ENCODE data around the gene CLSTN2.

CLSTN2 gene

GRCh38 chr3:139933766-139934165, 1.2 kb upstream of the CLSTN2 start:
- DNase-seq (ENCODE audit: low spot score): no peak
- H3K27ac ChIP-seq: no peak overlapping the region
- no peak for TF ChIP-seq CTCF (IDR thresholded peaks at IDR 0.05)
- no peak overlapping the region for H3K4me3 ChIP-seq

GRCh38 chr3:139934613-139935015, 371 bp upstream of the CLSTN2 start:
- DNase-seq (ENCODE audit: low spot score): no peak
- Histone ChIP-seq H3K27ac (peak overlapping the region in 1 of 2 donors; percentile 49), H3K4me3 (peak overlapping the region; percentile 81)
- no peak for TF ChIP-seq CTCF (IDR thresholded peaks at IDR 0.05)

- Histone ChIP-seq H3K27ac (peak overlapping the region in 1 of 2 donors; percentile 49), H3K4me3 (peak overlapping the region; percentile 81)
- no peak for DNase-seq (ENCODE audit: low spot score)
- TF ChIP-seq CTCF (IDR thresholded peaks at IDR 0.05): no peak
These were observed 1.2 kb downstream of the CLSTN2 start for GRCh38 chr3:139935866-139936817.

GRCh38 chr3:139937674-139938279, 2.8 kb downstream of the CLSTN2 start:
- TF ChIP-seq CTCF (IDR thresholded peaks at IDR 0.05): peak; percentile 44
- Histone ChIP-seq H3K4me3 (no peak overlapping the region), H3K27ac (no peak overlapping the region)
- DNase-seq (ENCODE audit: low spot score): no peak

GRCh38 chr3:139939681-139940190, 4.8 kb downstream of the CLSTN2 start:
- TF ChIP-seq CTCF (IDR thresholded peaks at IDR 0.05): no peak
- no peak overlapping the region for H3K27ac ChIP-seq
- no peak overlapping the region for H3K4me3 ChIP-seq
- no peak for DNase-seq (ENCODE audit: low spot score)

GRCh38 chr3:139940622-139941021, 5.6 kb downstream of the CLSTN2 start:
- Histone ChIP-seq H3K27ac (no peak overlapping the region), H3K4me3 (no peak overlapping the region)
- DNase-seq (ENCODE audit: low spot score): no peak
- TF ChIP-seq CTCF (IDR thresholded peaks at IDR 0.05): no peak

Measured in coronary artery (tissue), 2 donors.